ENCODE results near the gene REEP1. TPM values are rescaled to one million over a fixed set of nuclear protein-coding genes. Genes with fewer than 3 reads are reported as not detected.

Gene REEP1
- total RNA-seq, 1 donor from 2014 or later, result 12.0 TPM

DNA sequence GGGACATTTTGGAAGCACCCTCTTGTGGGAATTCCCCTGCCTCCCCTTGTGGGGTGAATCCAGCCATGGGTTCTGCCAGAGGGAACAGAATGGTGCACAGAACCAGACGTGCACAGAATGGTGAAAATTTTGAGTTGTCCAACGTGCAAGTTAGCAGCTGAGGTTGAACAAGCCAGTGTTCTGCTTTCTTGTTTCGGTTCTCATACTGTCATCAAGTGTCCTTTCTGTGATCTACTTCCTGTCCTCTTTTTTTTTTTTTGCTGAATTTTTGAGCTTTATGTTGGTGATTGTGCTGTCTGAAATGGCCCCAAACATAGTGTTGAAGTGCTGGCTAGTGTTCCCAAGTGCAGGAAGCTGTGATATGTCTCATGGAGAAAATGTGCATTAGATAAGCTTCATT lies 21.5 kb upstream of the REEP1 start:
- H3K9me3 Mint-ChIP-seq (ENCODE audit: low read depth), result no peaks in the 10 kb centered on the region
- no peak overlapping the region for H3K4me3 Mint-ChIP-seq (ENCODE audit: low read depth)
- H3K27me3 Mint-ChIP-seq, result no peaks in the 10 kb centered on the region
- H3K27ac Mint-ChIP-seq, result no peak overlapping the region
- peaks cover 9% of the 10 kb centered on the region for H3K4me1 Mint-ChIP-seq (ENCODE audit: low read depth)
- DNase-seq (ENCODE audit: low spot score, unreplicated experiment), result no peak
- TF ChIP-seq, protein P1, sequence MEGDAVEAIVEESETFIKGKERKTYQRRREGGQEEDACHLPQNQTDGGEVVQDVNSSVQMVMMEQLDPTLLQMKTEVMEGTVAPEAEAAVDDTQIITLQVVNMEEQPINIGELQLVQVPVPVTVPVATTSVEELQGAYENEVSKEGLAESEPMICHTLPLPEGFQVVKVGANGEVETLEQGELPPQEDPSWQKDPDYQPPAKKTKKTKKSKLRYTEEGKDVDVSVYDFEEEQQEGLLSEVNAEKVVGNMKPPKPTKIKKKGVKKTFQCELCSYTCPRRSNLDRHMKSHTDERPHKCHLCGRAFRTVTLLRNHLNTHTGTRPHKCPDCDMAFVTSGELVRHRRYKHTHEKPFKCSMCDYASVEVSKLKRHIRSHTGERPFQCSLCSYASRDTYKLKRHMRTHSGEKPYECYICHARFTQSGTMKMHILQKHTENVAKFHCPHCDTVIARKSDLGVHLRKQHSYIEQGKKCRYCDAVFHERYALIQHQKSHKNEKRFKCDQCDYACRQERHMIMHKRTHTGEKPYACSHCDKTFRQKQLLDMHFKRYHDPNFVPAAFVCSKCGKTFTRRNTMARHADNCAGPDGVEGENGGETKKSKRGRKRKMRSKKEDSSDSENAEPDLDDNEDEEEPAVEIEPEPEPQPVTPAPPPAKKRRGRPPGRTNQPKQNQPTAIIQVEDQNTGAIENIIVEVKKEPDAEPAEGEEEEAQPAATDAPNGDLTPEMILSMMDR (IDR thresholded peaks at IDR 0.05; ENCODE audit: unreplicated experiment), result no peak
- no peaks in the 10 kb centered on the region for H3K36me3 Mint-ChIP-seq (ENCODE audit: insufficient read depth)

GRCh38 chr2:86357392-86357963 lies 20.1 kb upstream of the REEP1 start:
- TF ChIP-seq, protein P1 (IDR thresholded peaks at IDR 0.05; ENCODE audit: unreplicated experiment), result no peak
- Mint-ChIP-seq H3K36me3 (ENCODE audit: insufficient read depth) (no peaks in the 10 kb centered on the region), H3K9me3 (ENCODE audit: low read depth) (no peaks in the 10 kb centered on the region), H3K4me1 (ENCODE audit: low read depth) (peaks cover 9% of the 10 kb centered on the region), H3K27me3 (peaks cover under 1% of the 10 kb centered on the region), H3K4me3 (ENCODE audit: low read depth) (no peak overlapping the region), H3K27ac (no peak overlapping the region)
- DNase-seq (ENCODE audit: low spot score, unreplicated experiment), result no peak

- no peak for DNase-seq (ENCODE audit: low spot score, unreplicated experiment)
- Mint-ChIP-seq H3K4me1 (ENCODE audit: low read depth) (no peaks in the 10 kb centered on the region), H3K9me3 (ENCODE audit: low read depth) (no peaks in the 10 kb centered on the region), H3K27me3 (peaks cover 9% of the 10 kb centered on the region), H3K36me3 (ENCODE audit: insufficient read depth) (no peaks in the 10 kb centered on the region), H3K27ac (no peak overlapping the region), H3K4me3 (ENCODE audit: low read depth) (no peak overlapping the region)
- TF ChIP-seq, protein P1 (IDR thresholded peaks at IDR 0.05; ENCODE audit: unreplicated experiment), result no peak
Measured at GRCh38 chr2:86352727-86353221, 15.3 kb upstream of the REEP1 start.

GRCh38 chr2:86352137-86352726 lies 14.8 kb upstream of the REEP1 start:
- Mint-ChIP-seq H3K9me3 (ENCODE audit: low read depth) (no peaks in the 10 kb centered on the region), H3K4me1 (ENCODE audit: low read depth) (no peaks in the 10 kb centered on the region), H3K27ac (no peak overlapping the region), H3K36me3 (ENCODE audit: insufficient read depth) (no peaks in the 10 kb centered on the region), H3K27me3 (peaks cover 9% of the 10 kb centered on the region), H3K4me3 (ENCODE audit: low read depth) (no peak overlapping the region)
- TF ChIP-seq, protein P1 (IDR thresholded peaks at IDR 0.05; ENCODE audit: unreplicated experiment), result no peak
- DNase-seq (ENCODE audit: low spot score, unreplicated experiment), result no peak

GRCh38 chr2:86350751-86351150 lies 13.3 kb upstream of the REEP1 start:
- no peak for DNase-seq (ENCODE audit: low spot score, unreplicated experiment)
- Mint-ChIP-seq H3K4me1 (ENCODE audit: low read depth) (peaks cover 7% of the 10 kb centered on the region), H3K27ac (no peak overlapping the region)

More at GRCh38 chr2:86350751-86351150, 13.3 kb upstream of the REEP1 start:
- no peak overlapping the region for H3K4me3 Mint-ChIP-seq (ENCODE audit: low read depth)
- TF ChIP-seq, protein P1 (IDR thresholded peaks at IDR 0.05; ENCODE audit: unreplicated experiment), result no peak
- peaks cover 9% of the 10 kb centered on the region for H3K27me3 Mint-ChIP-seq
- H3K36me3 Mint-ChIP-seq (ENCODE audit: insufficient read depth), result no peaks in the 10 kb centered on the region
- no peaks in the 10 kb centered on the region for H3K9me3 Mint-ChIP-seq (ENCODE audit: low read depth)
